SK-MEL-5 (cell line): ENCODE measurements around the gene WNK1. TPM values are rescaled to one million over a fixed set of nuclear protein-coding genes. Genes with fewer than 3 reads are reported as not detected.
"Not testable (repeated sequence)": the region's sequence is repeated elsewhere in the genome, so short reads cannot be mapped to it uniquely, and the experiment has no call there.

ENCODE experiments used
- DNase-seq: peaks from one replicate; pipeline ENCODE4 v3.0.0-alpha.2; 2016; ENCODE audit warnings: low read depth, low spot score
- in situ Hi-C: cut with HindIII; loops from 2 replicates; pipeline ENCODE4 v1.10.0; 2016; ENCODE audit warnings: low sequenced_read_pairs, high pct_unique_total_duplicates, low pct_unique_long_range_greater_than_20kb
- total RNA-seq: library from RNA; depleted of rRNA; stranded (reverse); fragments of >200 nt; shearing (Covaris generic); gene quantifications from 2 replicates; pipeline ENCODE4 v1.2.3, GENCODE V29; 2014

The WNK1 gene
- total RNA-seq, 1 experiment from 2014 or later = 46.5 TPM

GRCh38 chr12:910416-910815 lies 158.0 kb downstream of the WNK1 start:
- DNase-seq = no peak
- in situ Hi-C loops = no loop called here

GRCh38 chr12:911191-911826 lies 158.9 kb downstream of the WNK1 start:
- DNase-seq = no peak
- in situ Hi-C loops = no loop called here

GRCh38 chr12:912466-913235 lies 160.3 kb downstream of the WNK1 start:
- in situ Hi-C loops = no loop called here
- no peak for DNase-seq

GRCh38 chr12:913919-914698 lies 161.7 kb downstream of the WNK1 start:
- DNase-seq = no peak
- in situ Hi-C loops = no loop called here

GRCh38 chr12:915090-915489 lies 162.7 kb downstream of the WNK1 start:
- no peak for DNase-seq
- in situ Hi-C loops = no loop called here

- no peak for DNase-seq
- in situ Hi-C loops = no loop called here
Observed at GRCh38 chr12:916240-916639, 163.9 kb downstream of the WNK1 start.

- in situ Hi-C loops = no loop called here
- DNase-seq = no peak
Observed at GRCh38 chr12:916712-917445, 164.5 kb downstream of the WNK1 start.

- no peak for DNase-seq
- in situ Hi-C loops = no loop called here
Observed at GRCh38 chr12:920676-921075, 168.3 kb downstream of the WNK1 start.

- in situ Hi-C loops = no loop called here
Observed at GRCh38 chr12:922285-922684, 169.9 kb downstream of the WNK1 start.

GRCh38 chr12:926641-927040 lies 174.3 kb downstream of the WNK1 start:
- in situ Hi-C loops = no loop called here
- DNase-seq = no peak

More at GRCh38 chr12:922285-922684, 169.9 kb downstream of the WNK1 start:
- no peak for DNase-seq

- in situ Hi-C loops = no loop called here
- DNase-seq = no peak
Observed at GRCh38 chr12:931060-931459, 178.7 kb downstream of the WNK1 start.

- in situ Hi-C loops = no loop called here
- no peak for DNase-seq
Observed at GRCh38 chr12:931591-931990, 179.2 kb downstream of the WNK1 start.

- in situ Hi-C loops, DNase-seq: not testable (repeated sequence)
Observed at GRCh38 chr12:935891-936290, 183.5 kb downstream of the WNK1 start.

GRCh38 chr12:936377-937345 lies 184.3 kb downstream of the WNK1 start:
- no peak for DNase-seq
- in situ Hi-C loops = no loop called here

- in situ Hi-C loops = no loop called here
- no peak for DNase-seq
Observed at GRCh38 chr12:938810-939209, 186.4 kb downstream of the WNK1 start.

- no peak for DNase-seq
- in situ Hi-C loops = no loop called here
Observed at GRCh38 chr12:943051-943450, 190.7 kb downstream of the WNK1 start.

GRCh38 chr12:944211-944610 lies 191.8 kb downstream of the WNK1 start:
- DNase-seq = no peak
- in situ Hi-C loops = no loop called here
